ENCODE measurements around the gene EDEM3.
A peak's percentile ranks its signal among the peaks of the same experiment; 100 is the strongest.
"Not testable (repeated sequence)": the region's sequence is repeated elsewhere in the genome, so short reads cannot be mapped to it uniquely, and the experiment has no call there.

EDEM3 gene

DNA sequence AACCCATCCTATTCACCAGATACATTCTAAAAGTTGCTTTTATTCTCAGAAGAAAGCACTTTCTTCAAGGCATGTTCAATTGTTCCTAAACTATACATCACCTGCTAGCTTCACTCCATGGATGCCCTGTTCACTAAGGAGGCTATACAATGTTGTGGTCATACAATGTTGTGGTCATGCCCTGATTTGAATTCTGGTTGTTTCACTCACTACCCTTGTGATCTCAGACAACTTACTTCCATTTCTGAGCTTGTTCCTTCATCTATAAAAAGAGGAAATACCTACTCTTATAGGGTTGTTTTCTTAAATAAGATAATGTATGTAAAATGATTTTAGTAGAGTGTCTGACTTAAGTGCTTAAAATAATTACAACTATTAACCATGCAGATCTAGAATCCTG, 19.7 kb downstream of the EDEM3 start:
- DNase-seq (ENCODE audit: low spot score) = no peak

DNA sequence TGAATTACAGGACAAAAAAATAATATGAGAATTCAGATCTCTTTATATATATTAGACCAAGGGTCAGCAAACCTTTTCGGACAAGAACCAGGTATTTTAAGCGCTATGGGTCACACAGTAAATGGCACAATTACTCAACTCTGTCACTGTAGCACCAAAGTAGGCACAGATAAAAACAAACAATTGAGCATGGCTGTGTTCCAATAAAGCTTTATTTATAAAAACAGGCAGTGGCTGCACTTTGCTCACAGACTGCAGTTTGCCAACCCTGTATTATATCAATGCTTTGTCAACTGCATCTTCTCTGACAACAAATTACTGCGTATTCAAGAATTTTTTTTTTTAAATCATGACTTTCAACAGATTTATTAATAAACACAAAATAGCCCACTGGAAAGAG, 29.8 kb downstream of the EDEM3 start:
- no peak for DNase-seq (ENCODE audit: low spot score)

DNA sequence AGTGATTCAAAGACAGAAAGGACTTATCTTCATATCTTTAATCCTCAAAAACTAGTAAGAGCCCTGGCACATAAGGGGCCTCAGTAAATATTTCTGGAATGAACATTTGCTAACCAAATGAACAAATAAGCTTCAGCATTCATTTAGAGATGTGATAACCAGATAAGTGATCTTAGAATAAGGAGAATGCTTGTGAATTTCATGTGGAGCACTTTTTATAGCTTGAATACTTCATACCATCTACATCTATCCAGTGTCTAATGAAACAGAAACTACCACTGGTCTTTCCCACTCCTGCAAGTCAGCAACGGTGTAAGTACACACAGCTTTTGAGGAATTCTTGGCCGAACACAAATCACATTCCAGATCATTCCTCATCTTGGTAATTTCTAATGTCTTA, 38.5 kb downstream of the EDEM3 start:
- no peak for DNase-seq (ENCODE audit: low spot score)

DNA sequence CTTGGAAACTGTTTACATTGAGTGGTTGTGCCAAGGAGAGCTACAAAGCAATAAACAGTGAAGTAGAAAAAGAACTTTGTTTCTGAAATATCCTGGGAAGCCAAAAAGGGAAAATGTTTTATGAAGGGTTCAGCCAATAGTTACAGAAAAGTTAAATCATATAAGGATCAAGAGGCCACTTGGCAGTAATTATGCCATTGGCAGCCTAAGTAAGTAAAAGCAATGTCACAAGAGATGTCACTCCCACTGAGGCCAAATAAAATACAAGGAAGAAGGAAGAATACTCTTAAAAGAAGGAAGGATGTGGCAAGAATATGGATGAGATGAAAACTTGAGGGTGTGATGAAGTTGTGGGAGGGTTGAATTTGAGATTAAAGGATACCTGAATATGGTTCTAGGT, 45.2 kb downstream of the EDEM3 start:
- DNase-seq (ENCODE audit: low spot score) = no peak

DNA sequence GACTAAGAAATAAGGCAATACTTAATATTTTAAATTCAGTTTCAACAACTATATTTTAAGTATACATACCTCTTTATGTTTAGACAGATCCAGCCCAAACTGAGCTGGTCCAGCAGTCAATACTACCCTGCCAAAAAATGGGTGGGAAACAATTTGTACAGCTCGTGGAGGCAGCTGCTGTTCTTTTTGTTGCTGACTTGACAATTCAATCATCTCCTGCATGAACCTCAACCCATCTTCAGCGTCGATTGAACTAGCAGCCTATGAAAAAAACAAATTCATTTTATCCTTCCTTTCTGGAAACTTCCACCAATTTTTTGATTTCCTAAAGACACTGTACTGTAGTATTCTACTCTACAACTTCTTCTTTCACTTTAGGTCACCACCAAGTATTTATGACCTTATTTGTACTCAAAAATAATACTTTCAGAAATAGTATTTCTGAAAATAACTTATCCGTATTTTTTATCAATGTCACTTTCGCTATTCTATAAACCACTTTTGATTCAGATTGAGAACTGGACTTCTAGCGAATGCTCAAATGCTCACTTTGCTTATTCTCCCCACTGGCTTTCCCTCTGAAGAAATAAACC, 46.5 kb downstream of the EDEM3 start:
- no peak for DNase-seq (ENCODE audit: low spot score)

DNA sequence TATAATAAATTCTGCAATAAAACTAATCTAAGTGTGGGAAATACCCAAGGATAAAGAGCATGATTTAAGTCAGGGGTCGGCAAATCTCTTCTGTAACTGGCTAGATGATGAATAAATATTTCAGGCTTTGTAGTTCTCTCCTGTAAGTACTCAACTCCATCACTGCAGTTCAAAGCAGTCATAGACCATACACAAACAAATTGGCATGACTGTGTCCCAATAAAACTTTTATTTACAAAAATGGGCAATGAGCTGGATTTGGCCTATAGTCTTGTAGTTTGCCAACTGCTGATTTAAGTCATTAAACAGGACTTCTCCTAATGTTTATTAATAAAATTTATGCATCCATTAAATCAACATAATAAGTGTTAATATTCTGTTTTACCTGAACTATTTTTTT, 49.4 kb downstream of the EDEM3 start:
- no peak for DNase-seq (ENCODE audit: low spot score)

DNA sequence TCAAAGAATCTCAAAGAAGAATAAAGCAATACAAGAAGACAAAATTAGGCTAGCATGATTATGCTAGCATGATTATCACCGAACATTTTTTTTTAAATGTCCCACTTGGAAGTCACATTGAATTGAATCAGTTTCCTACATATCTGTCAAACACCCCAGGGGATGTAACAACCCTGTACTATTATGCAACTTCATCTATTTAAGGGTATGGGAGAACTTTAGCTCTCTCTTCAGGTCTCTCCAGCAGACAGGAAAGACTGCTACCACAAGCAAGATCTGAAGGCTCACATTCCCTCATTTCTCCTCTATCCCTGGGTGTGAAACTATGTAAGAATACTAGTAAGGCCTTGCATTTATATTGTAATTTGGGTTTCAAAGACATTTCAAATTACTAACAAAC, 52.8 kb downstream of the EDEM3 start:
- DNase-seq (ENCODE audit: low spot score) = no peak

DNA sequence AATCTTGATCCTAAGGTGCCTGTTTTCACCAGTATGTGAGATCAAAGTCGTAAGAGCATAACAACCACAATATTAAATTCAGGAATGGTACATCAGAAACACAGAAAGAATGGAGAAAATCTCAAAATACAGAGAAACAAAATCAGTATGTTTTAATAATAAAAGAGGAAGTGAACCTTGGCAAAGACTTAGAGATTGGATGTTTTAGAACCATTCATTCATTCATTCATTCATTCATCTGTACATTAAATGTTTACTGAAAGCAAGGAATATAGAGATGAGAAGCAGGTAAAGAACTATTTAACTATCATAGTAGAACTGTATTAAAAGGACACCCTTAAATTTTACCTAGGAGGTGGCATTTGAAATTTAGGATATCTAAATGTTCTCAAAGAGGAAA, 55.7 kb downstream of the EDEM3 start:
- DNase-seq (ENCODE audit: low spot score) = no peak

DNA sequence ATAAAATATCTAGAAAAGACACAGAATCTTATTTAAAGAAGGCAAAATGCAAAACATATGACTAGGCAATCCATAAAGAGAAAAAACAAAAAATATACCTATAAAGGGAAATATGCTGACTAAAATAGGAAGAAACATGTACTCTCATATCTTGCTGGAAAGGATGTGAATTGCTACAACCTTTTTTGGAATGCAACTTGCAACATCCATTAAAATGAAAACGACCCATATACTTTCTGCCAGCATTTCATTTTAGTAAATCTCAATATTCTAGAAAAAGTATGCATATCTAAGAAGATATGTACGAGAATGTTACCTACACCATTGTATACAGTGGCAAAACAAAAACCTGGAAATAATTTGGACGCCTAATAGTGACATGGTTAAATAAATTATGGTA, 56.6 kb downstream of the EDEM3 start:
- DNase-seq (ENCODE audit: low spot score) = no peak

DNA sequence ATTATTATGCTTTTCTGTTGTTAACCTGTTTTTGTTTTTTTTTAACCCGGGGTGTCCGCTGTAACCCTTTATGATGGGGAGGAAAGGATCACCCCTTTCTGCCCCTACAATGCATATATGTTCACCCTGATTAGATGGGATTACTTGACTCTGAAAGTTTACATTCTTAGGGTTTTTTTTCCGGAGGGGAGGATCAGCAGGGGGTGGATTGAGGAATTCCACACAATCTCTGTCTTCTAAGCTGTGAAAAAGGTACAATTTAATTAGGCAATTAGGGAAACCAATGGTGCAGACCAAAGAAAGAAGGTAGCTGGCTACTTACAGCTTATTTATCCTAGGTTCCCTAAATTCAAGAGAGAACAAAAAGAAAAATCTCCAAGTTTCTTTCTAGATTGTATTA, 58.3 kb downstream of the EDEM3 start:
- DNase-seq (ENCODE audit: low spot score) = no peak

DNA sequence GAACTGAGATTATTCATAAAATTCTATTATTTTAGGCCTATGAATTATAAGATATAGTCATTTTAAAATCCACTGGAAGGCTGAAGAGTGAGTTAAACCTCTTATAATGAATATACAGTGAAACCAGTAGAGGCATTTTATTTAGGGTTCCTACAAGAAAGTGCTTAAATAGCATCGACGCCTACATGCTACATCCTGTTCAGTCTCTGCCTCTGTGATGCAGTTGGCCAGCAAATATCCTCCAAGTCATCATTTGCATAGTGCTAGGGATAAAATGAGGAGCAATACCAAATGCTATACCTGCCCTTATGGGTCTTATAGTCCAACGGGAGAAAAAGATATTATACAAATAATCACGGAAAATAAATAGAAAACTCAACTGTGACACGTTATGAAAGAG, 59.6 kb downstream of the EDEM3 start:
- DNase-seq (ENCODE audit: low spot score) = no peak

DNA sequence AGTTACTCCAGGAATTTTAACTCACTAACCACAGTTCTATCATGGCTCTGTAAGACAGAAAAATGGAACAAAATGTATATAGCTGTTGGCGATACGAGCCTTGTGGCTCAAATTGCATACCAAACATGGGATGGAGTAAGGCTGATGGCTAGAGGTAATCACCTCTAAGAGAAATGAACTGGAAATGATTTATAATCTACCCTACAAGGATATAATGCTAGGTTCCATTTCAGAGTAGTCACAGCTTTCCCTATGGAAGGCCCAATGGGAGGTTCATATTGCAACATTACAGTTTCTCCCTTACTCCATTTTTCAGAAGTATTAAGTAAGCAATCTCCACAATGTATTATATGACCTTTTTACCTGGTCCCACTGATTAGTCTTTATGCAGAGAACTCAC, 61.6 kb downstream of the EDEM3 start:
- DNase-seq (ENCODE audit: low spot score) = no peak

DNA sequence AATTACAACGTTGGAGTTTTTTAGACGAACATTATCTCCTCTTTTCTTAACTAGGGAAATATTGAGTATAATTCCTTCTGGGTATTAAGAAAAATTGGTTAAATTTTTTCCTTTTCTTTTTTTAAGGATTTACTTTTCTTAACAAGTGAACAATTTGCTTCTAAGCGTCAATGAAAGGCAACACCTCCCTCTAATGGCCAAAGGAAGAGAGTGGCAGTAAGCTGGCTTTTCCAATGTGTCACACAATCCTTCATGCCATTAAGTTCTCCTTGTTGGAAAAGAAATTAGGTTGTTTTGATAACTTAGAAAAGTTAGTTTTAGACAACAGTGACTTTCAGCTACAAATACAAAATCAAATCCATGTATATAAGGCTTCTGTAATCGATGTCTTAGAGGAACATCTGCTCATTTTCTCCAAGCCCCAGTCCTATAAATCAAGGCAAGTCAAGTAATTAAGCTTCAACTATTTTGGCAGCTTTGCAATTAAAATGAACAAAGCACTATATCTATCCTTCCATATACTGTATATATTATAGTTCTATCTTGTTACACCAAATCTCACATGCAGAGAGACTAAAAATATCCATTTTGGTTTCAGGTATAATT, 62.8 kb downstream of the EDEM3 start:
- peak; percentile 26 for DNase-seq (ENCODE audit: low spot score)

DNA sequence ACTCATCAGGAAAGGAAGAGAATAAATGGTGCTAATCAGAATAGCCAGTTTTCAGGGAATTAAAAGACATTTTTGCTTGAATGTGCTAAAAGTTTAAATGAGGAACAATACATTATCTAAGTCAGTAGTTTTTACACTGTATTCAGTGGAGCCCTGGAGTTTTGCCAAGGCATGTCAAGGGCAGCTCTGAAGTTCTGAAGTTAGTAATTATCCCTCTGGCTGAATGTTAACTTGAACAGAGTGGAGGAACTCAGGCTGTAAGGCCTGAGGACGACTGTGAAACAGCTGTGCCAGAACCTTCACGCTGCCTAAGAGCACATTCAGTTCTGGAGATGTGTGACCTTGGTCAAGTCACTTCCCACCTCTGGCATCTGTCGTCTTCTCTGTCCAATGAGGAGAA, 68.1 kb downstream of the EDEM3 start:
- DNase-seq (ENCODE audit: low spot score) = no peak

DNA sequence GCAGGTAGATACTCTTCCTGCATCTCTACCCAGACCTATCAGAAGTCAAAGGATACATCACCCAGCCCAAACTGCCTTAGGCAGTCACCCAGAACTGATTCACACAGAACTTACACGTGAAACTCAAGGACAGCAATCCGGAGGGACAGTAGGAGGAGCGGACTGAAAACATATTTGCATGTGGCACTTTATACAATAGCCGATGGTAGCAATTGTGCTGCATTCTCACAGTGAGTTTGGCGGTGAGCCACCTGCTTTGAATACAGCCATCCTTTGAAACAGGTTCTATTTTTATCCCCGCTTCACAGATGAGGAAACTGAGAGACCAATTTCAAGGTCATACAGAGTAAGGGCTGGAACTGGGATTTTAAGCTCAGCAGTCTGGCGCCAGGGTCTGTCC, 69.5 kb downstream of the EDEM3 start:
- DNase-seq (ENCODE audit: low spot score) = no peak

DNA sequence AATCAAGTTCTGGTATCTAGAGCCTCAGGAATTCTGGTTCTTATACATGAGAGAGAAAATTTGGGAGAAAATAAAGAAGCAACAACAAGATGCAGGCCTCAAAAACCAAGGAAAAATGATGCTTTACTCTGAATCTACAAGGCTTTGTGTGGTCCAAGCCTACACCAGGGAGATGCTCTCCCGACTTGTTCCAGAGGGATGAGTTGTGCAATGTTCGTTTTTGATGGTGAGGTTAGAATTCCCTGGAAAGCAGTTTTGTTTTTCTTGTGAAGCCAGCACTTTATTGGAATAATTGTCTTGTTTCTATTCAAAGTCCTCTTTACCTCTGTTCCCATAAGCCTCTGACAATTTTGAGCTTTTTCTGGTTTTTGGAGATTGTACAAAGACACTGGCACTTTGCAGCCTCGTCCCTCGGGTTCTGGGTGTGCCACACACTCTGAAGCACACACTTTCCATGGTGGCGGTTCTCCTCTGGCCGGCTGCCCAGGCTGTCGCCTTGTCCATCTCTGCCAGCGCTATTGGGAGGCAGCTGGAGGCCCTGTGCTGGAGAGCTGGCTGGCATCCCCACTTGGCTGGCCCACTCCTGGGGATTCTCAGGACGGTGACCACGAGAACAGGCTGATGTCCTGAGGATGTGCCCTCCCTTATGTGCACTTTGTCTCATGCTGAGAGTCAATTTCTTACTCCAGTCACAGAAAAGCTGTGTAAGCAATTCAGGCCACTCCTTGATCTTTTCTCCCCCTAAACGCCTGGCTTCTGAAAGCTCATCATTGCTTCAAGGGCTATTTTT, 70.2 kb downstream of the EDEM3 start:
- no peak for DNase-seq (ENCODE audit: low spot score)

DNA sequence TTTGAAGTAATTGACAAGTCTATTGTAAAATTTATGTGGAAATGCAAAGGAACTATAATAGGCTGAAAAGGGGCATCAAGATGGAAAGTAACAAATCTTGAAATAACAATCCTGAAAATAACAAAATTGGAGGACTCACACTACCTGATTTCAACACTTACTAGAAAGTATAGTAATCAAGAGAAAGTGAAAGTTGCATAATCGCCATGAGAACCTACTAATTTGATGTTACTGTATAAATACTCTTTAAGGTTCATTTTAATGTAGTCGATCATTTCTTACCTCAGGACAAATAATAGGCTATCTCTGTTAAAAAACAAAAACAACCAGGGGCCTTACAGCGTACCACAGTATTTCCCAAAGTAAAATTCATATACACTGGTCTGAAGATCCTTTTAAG, 71.7 kb downstream of the EDEM3 start:
- no peak for DNase-seq (ENCODE audit: low spot score)

DNA sequence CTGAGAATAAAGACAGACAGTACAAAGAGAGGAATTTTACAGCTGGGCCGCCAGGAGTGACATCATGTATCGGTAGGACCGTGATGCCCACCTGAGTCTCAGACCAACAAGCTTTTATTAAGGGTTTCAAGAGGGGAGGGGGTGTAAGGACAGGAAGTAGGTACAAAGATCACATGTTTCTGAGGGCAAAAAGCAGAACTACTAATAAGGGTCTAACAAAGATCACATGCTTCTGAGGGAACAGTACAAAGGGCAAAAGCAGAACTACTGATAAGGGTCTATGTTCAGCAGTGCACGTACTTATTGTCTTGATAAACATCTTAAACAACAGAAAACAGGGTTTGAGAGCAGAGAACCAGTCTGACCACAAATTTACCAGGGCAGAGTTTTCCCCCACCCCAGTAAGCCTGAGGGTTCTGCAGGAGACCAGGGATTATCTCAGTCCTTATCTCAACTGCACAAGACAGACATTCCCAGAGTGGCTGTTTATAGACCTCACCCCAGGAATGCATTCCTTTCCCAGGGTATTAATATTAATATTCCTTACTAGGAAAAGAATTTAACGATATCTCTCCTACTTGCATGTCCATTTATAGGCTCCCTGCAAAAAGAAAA, 73.9 kb downstream of the EDEM3 start:
- DNase-seq (ENCODE audit: low spot score) = not testable (repeated sequence)

DNA sequence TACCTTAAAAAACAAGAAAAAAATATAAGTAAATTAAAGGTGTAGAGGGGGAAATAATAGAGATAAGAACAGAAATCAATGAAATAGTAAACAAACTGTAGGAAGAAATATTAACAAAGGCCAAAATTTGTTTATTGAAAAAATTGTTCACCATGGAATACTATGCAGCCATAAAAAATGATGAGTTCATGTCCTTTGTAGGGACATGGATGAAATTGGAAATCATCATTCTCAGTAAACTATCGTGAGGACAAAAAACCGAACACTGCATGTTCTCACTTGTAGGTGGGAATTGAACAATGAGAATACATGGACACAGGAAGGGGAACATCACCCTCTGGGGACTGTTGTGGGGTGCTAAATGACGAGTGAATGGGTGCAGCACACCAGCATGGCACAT, 75.2 kb downstream of the EDEM3 start:
- DNase-seq (ENCODE audit: low spot score) = not testable (repeated sequence)

DNA sequence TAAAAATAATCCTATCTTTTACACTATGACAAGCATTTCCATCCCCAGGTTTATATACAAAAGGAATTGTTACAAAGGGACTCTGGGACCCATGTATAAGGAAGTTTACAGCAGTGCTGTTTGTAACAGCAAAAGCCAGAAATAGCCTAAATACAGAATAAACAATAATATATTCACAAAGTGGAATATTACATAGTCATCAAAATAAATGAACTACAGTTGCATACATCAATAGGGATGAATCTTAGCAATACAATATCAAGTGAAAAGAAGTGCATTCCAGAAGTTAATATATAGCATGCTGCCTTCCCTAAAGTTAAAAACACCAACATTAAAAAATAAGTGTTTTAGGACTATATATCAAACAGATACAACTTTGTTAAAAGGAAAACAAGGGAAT, 77.3 kb downstream of the EDEM3 start:
- DNase-seq (ENCODE audit: low spot score) = no peak

DNA sequence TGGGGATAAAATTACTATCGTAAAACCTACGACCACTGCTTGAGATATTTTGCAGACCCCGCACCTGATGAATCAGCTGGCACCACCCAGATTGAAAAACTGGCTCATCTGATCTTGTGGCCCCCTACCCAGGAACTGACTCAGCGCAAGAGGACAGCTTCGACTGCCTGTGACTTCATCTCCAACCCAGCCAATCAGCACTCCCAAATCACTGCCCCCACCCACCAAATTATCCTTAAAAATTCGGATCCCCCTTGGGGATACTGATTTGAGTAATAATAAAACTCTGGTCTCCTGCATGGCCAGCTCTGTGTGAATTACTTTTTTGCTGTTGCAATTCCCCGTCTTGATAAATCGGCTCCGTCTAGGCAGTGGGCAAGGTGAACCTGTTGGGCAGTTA, 81.4 kb downstream of the EDEM3 start:
- no peak for DNase-seq (ENCODE audit: low spot score)

DNA sequence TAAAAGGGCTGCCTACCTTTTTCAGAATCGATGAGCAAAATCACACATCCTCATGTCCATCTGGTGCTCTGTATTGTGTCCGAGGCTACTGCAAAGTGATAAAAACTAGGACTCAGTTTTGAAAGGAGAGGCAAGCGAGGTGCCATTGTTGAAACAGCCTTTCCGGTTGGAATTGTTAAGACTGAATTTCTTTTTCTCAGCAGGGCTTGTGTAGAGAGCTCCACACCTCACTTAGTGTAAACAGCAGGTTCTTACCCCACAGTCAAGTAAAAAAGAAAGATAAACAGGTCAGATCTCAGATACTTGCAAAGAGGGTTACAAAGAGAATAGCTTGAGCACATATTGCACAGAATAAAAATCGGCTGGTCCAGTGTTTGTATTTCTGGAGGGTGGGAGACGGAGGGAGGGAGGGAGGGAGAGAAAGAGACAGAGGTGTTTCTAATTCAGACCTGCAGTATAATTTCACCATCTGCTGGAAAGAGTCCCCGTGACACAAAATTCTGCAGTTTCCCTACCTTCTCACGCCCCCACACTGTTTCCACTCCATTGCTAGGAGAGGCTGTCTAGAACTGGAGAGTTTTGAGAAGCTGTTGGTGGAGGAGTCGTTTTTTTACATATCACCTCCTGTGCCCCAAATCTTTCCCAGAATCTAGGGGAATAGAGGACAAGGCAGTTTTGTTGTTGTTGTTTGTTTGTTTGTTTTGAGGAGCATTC, 82.5 kb downstream of the EDEM3 start:
- DNase-seq (ENCODE audit: low spot score) = no peak

DNA sequence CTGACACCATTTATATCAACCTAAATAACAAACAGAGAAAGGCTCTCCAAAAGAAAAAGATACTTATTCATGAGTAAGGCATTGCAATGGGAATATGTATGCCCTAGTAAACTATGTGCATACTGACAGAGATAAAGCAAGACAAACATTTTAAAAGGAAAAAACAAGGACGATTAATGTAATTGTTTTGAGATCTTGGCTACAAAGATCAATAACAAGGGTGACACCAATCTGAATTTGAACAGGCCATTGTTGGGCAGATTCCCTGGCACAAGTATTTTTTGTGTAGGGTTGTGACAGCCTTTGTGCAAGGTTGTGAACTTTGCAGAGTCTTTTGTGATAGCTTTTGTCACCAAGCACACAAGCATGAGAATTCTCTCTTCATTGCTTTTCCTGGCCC, 85.3 kb downstream of the EDEM3 start:
- DNase-seq (ENCODE audit: low spot score) = no peak

Data from hematopoietic multipotent progenitor cell treated with erythropoietin and hydrocortisone succinate and interleukin-3 and kit ligand, for 15 days (in vitro differentiated cells).